K562 (cell line): ENCODE data around the gene GPC3. TPM values are rescaled to one million over a fixed set of nuclear protein-coding genes. Genes with fewer than 3 reads are reported as not detected.

ENCODE experiments used
- ATAC-seq: fragments of 200-7000 bp; cut with Tn5 transposase; 3 replicates; pipeline ENCODE4 v1.9.1; 2020; ENCODE audit warnings: moderate library complexity
- BruUV-seq: library from RNA; stranded (reverse); fragments of 400-500 nt; replicated peaks from 2 replicates; lab custom pipeline; 2021; lab: Mats Ljungman, UMichigan
- CTCF ChIA-PET: fragments of 300-600 bp; formaldehyde crosslinking; extraction: SDS; loops from one replicate; lab custom pipeline; 2021; ENCODE audit warnings: low intra/inter-chr PET ratio; lab: Yijun Ruan, JAX
- POLR2A ChIA-PET: fragments of 300-600, 350-650 bp; sonication (Branson Sonifier 250); formaldehyde crosslinking; extraction: SDS; loops from one replicate; lab custom pipeline; 2021; ENCODE audit warnings: antibody characterized with exemption, inconsistent platforms; lab: Yijun Ruan, JAX
- DNase-seq, 4 experiments: peaks; one replicate each; pipeline versions ENCODE4 v3.0.0 to v3.0.0-alpha.2; 2011 to 2018; ENCODE audit warnings: low spot score in 3 of 4, mixed read lengths in 3 of 4; ENCODE audit errors: extremely low read depth in 1 of 4
- FAIRE-seq: peaks from 2 replicates; lab custom pipeline; 2011; peaks lifted over from hg19 to GRCh38; lab: Jason Lieb, UNC
- H2AFZ ChIP-seq: 2 replicates; pipeline ENCODE4 v1.6.0; 2011; ENCODE audit warnings: low read depth, low read length, control low read depth, inconsistent platforms
- H3K27ac ChIP-seq: fragments of 200-600 bp; 3 replicates; pipeline ENCODE4 v1.8.0; 2011; ENCODE audit warnings: low read depth, mild to moderate bottlenecking, control low read depth, inconsistent platforms, low read length, moderate library complexity, mixed read lengths; ENCODE audit errors: extremely low read depth
- H3K27me3 ChIP-seq, 2 experiments: fragments of 300-600 bp in 1 of 2; 2 replicates in 1 of 2; 3 replicates in 1 of 2; pipeline versions ENCODE4 v1.6.0 to v1.8.0; 2011; ENCODE audit warnings: inconsistent platforms in 2 of 2, low read length in 2 of 2, mild to moderate bottlenecking in 1 of 2, mixed read lengths in 1 of 2, moderate library complexity in 1 of 2; ENCODE audit not compliant: control insufficient read depth in 2 of 2, insufficient read depth in 2 of 2
- H3K36me3 ChIP-seq: fragments of 300-600 bp; 3 replicates; pipeline ENCODE4 v1.8.0; 2011; ENCODE audit warnings: mild to moderate bottlenecking, low read length, inconsistent platforms; ENCODE audit not compliant: control insufficient read depth, insufficient read depth
- H3K4me1 ChIP-seq, 2 experiments: fragments of 200-600 bp in 1 of 2; replicated peaks in 1 of 2; 2 replicates in 1 of 2; 3 replicates in 1 of 2; pipeline versions ENCODE4 v1.5.1 to v1.8.0; 2011; ENCODE audit warnings: inconsistent platforms in 2 of 2, low read length in 2 of 2, mild to moderate bottlenecking in 1 of 2, mixed read lengths in 1 of 2, moderate library complexity in 1 of 2; ENCODE audit not compliant: control insufficient read depth in 2 of 2, insufficient read depth in 2 of 2
- H3K4me2 ChIP-seq: 2 replicates; pipeline ENCODE4 v1.6.1; 2011; ENCODE audit warnings: low read length, control low read depth, inconsistent platforms, mixed read lengths; ENCODE audit not compliant: insufficient read depth
- H3K4me3 ChIP-seq: fragments of 200-600 bp; sonication (generic), shearing (Covaris generic); 2 replicates; pipeline ENCODE4 v1.5.1; 2016; ENCODE audit warnings: control low read depth, inconsistent platforms
- H3K79me2 ChIP-seq: fragments of 200-600 bp; 3 replicates; pipeline ENCODE4 v1.8.0; 2011; ENCODE audit warnings: low read length, inconsistent platforms; ENCODE audit not compliant: control insufficient read depth, insufficient read depth
- H3K9ac ChIP-seq, 2 experiments: 2 replicates each; pipeline versions ENCODE4 v1.6.0 to v1.6.1; 2011; ENCODE audit warnings: low read depth in 2 of 2, low read length in 2 of 2, control low read depth in 1 of 2, inconsistent platforms in 1 of 2, mild to moderate bottlenecking in 1 of 2, mixed read lengths in 1 of 2; ENCODE audit not compliant: insufficient read depth in 1 of 2
- H3K9me1 ChIP-seq: one replicate; pipeline ENCODE4 v1.6.0; 2011; ENCODE audit warnings: inconsistent platforms, mild to moderate bottlenecking, low read length, moderate library complexity; ENCODE audit not compliant: control insufficient read depth, insufficient read depth
- H3K9me3 ChIP-seq: replicated peaks from 2 replicates; pipeline ENCODE4 v1.5.1; 2011; ENCODE audit warnings: low read depth, low read length, inconsistent platforms; ENCODE audit not compliant: control insufficient read depth, insufficient read depth
- H4K20me1 ChIP-seq: replicated peaks from 2 replicates; pipeline ENCODE4 v1.6.1; 2011; ENCODE audit warnings: low read length, inconsistent platforms, mixed read lengths; ENCODE audit not compliant: control insufficient read depth, insufficient read depth
- CGGBP1 ChIP-seq: fragments of 250-450 bp; sonication (Bioruptor Pico); IDR thresholded peaks from 2 replicates; pipeline ENCODE4 v1.9.0; 2021; ENCODE audit warnings: mild to moderate bottlenecking
- KDM2B ChIP-seq: fragments of 250-450 bp; sonication (Bioruptor Pico); IDR thresholded peaks from 2 replicates; pipeline ENCODE4 v1.8.0; 2021; ENCODE audit warnings: mild to moderate bottlenecking, moderate library complexity
- MCM2 ChIP-seq: fragments of 450-650 bp; IDR thresholded peaks from 2 replicates; pipeline ENCODE4 v1.6.1; 2017; ENCODE audit warnings: low read depth, mild to moderate bottlenecking
- NFATC3 ChIP-seq: fragments of 450-650 bp; IDR thresholded peaks from 2 replicates; pipeline ENCODE4 v1.6.1; 2017; ENCODE audit warnings: mild to moderate bottlenecking
- SFPQ ChIP-seq: fragments of 200-400 bp; formaldehyde crosslinking; IDR thresholded peaks from 2 replicates; pipeline ENCODE4 v1.6.1; 2017; ENCODE audit warnings: mild to moderate bottlenecking, low read depth, low read length, moderate library complexity
- TOE1 ChIP-seq, 2 experiments: fragments of 450-650 bp in 1 of 2; sonication (generic) in 1 of 2; formaldehyde crosslinking in 1 of 2; IDR thresholded peaks; 2 replicates each; pipeline versions ENCODE4 v1.7.1 to v1.8.0; 2016 to 2022; ENCODE audit warnings: borderline replicate concordance in 2 of 2, mild to moderate bottlenecking in 2 of 2, antibody characterized with exemption in 1 of 2, inconsistent platforms in 1 of 2, low read depth in 1 of 2, missing genetic modification reagents in 1 of 2, moderate library complexity in 1 of 2
- ZHX1 ChIP-seq: fragments of 150-350 bp; conservative IDR thresholded peaks from 2 replicates; pipeline ENCODE4 v1.6.1; 2014; ENCODE audit warnings: low read length
- ZNF398 ChIP-seq: fragments of 250-450 bp; sonication (Bioruptor Pico); IDR thresholded peaks from 2 replicates; pipeline ENCODE4 v1.8.0; 2021; ENCODE audit warnings: moderate library complexity, mild to moderate bottlenecking, inconsistent platforms
- WGBS: fragments of 100-300 bp; shearing (Covaris generic); methylation state at CpG from one replicate; pipeline ENCODE4 v1.1.6; 2016; ENCODE audit warnings: low coverage, mixed read lengths; ENCODE audit not compliant: insufficient coverage; ENCODE audit errors: missing lambda C conversion rate; 5-methylcytosine and 5-hydroxymethylcytosine counted together
- in situ Hi-C: fragments of 300-500 bp; cut with MboI; formaldehyde crosslinking; loops from 4 replicates; pipeline ENCODE4 v1.15.0; 2018; ENCODE audit warnings: inconsistent platforms, mixed read lengths
- intact Hi-C: fragments of 100-400 bp; cut with micrococcal nuclease; formaldehyde crosslinking; loops from 2 replicates; pipeline ENCODE4 v1.14.2; 2022
- polyA plus RNA-seq, 8 experiments: library from polyadenylated mRNA; depleted of rRNA in 4 of 8; stranded (reverse) in 5 of 8; unstranded in 3 of 8; fragments of >200 nt; fragmentation: Nextera tagmentation in 2 of 8; fragmentation: Illumina TruSeq in 1 of 8; extraction: Ambion mirVana in 2 of 8; extraction: Trizol in 1 of 8; gene quantifications; 2 replicates each; pipeline versions ENCODE4 v1.2.1 to v1.2.3, GENCODE V29; 2011 to 2014; ENCODE audit warnings: inconsistent platforms in 1 of 8, missing spikeins in 1 of 8
- total RNA-seq, 7 experiments: library from RNA; depleted of rRNA in 6 of 7; stranded (reverse); fragments of >200 nt in 6 of 7; fragmentation: Illumina TruSeq in 2 of 7; extraction: Trizol in 2 of 7; gene quantifications; 2 replicates each; pipeline versions ENCODE4 v1.2.1 to v1.2.3, GENCODE V29; 2011 to 2021; ENCODE audit warnings: low replicate concordance in 1 of 7

The GPC3 gene
- total and polyA plus RNA-seq, 9 of the 15 experiments (the other 6 are each of a cell fraction or from before 2014, with no cell fraction given), result 0.42 TPM; not detected in 8

GRCh38 chrX:133988010-133988409 lies 2.6 kb upstream of the GPC3 start (continued):
- no peak for TF ChIP-seq CGGBP1 (CRISPR knock-in tag)
- no peak for TF ChIP-seq TOE1 (IDR thresholded peaks at IDR 0.05; ENCODE audit: borderline replicate concordance)
- no peak for TF ChIP-seq TOE1 (CRISPR knock-in tag; IDR thresholded peaks at IDR 0.05; ENCODE audit: borderline replicate concordance, low read depth)
- no peak for TF ChIP-seq KDM2B (CRISPR knock-in tag)
- no peak for TF ChIP-seq NFATC3

- peaks cover 0 to 11% of the 10 kb centered on the region in 2 experiments; a peak in 2 of 5 replicates for H3K4me1 ChIP-seq
- CTCF ChIA-PET, result no interaction called here
- H3K27ac ChIP-seq, result no peak overlapping the region
- no peak for FAIRE-seq
- POLR2A ChIA-PET, result no interaction called here
- H3K79me2 ChIP-seq, result no peaks in the 10 kb centered on the region
- BruUV-seq, result no TSS peak
- H2AFZ ChIP-seq, result no peak overlapping the region
- no peaks in the 10 kb centered on the region for H4K20me1 ChIP-seq
- no peaks in the 10 kb centered on the region for H3K9me1 ChIP-seq
- no peak overlapping the region for H3K4me3 ChIP-seq
- no peaks in the 10 kb centered on the region for H3K9me3 ChIP-seq
- ATAC-seq, result no peak
- in situ Hi-C loops, result no loop called here
- no peak overlapping the region for H3K9ac ChIP-seq
- H3K36me3 ChIP-seq, result no peaks in the 10 kb centered on the region
- intact Hi-C loops, result no loop called here
- WGBS, result 6% methylated on average over 5 of the region's 6 CpGs
- no peak for DNase-seq
- H3K4me2 ChIP-seq, result no peak overlapping the region
- peaks cover 4 to 26% of the 10 kb centered on the region in 2 experiments; a peak in 4 of 5 replicates for H3K27me3 ChIP-seq
- no peak for TF ChIP-seq MCM2
- no peak for TF ChIP-seq ZNF398 (CRISPR knock-in tag)
- TF ChIP-seq SFPQ, result no peak
- no peak for TF ChIP-seq ZHX1
These were observed 1.8 kb upstream of the GPC3 start for GRCh38 chrX:133987188-133987587.
